Tibial nerve (tissue), 4 donors: ENCODE data around the gene URM1.
"Not testable (repeated sequence)": the region's sequence is repeated elsewhere in the genome, so short reads cannot be mapped to it uniquely, and the experiment has no call there.

ENCODE experiments used
- EP300 ChIP-seq, 2 donors: sonication (generic); formaldehyde crosslinking; IDR thresholded peaks; one replicate each; pipeline ENCODE4 v1.6.1; 2017; ENCODE audit warnings: antibody characterized with exemption in 2 of 2, mild to moderate bottlenecking in 1 of 2
- POLR2A ChIP-seq, 2 donors: fragments of 450-650 bp; IDR thresholded peaks; one replicate each; pipeline ENCODE4 v1.6.1; 2017; ENCODE audit warnings: antibody characterized with exemption in 2 of 2, mild to moderate bottlenecking in 2 of 2, moderate library complexity in 2 of 2
- TF ChIP-seq, protein P1 (sequence below), 5 experiments: fragments of 200-600 bp in 3 of 5; fragments of 450-650 bp in 2 of 5; sonication (generic) in 3 of 5; IDR thresholded peaks; one replicate each; pipeline ENCODE4 v1.5.1; 2016 to 2019; ENCODE audit warnings: antibody characterized with exemption in 5 of 5, mild to moderate bottlenecking in 3 of 5, moderate library complexity in 2 of 5

DNA sequence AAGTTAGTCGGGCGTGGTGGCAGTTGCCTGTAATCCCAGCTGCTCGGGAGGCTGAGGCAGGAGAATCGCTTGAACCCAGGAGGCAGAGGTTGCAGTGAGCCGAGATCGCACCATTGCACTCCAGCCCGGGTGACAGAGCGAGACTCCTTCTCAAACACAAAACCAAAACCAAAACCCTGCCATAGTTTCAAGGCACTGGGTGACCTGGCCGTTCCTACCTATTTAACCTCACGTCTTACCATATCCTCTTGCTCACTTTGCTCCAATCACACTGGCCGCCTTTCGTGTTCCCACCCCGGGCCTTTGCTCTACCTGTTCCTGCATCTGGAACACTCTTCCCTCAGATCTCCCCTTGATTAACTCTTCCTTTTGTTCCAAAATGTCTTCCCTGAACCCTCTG, 42.6 kb downstream of the URM1 start:
- TF ChIP-seq, protein P1, sequence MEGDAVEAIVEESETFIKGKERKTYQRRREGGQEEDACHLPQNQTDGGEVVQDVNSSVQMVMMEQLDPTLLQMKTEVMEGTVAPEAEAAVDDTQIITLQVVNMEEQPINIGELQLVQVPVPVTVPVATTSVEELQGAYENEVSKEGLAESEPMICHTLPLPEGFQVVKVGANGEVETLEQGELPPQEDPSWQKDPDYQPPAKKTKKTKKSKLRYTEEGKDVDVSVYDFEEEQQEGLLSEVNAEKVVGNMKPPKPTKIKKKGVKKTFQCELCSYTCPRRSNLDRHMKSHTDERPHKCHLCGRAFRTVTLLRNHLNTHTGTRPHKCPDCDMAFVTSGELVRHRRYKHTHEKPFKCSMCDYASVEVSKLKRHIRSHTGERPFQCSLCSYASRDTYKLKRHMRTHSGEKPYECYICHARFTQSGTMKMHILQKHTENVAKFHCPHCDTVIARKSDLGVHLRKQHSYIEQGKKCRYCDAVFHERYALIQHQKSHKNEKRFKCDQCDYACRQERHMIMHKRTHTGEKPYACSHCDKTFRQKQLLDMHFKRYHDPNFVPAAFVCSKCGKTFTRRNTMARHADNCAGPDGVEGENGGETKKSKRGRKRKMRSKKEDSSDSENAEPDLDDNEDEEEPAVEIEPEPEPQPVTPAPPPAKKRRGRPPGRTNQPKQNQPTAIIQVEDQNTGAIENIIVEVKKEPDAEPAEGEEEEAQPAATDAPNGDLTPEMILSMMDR (IDR thresholded peaks at IDR 0.05): not testable (repeated sequence)
- TF ChIP-seq POLR2A, EP300 (IDR thresholded peaks at IDR 0.05): not testable (repeated sequence)
